K562 (cell line): ENCODE measurements around the gene TLR6. TPM values are rescaled to one million over a fixed set of nuclear protein-coding genes. Genes with fewer than 3 reads are reported as not detected.
A peak's percentile ranks its signal among the peaks of the same experiment; 100 is the strongest.

Experiments
- ATAC-seq: fragments of 200-7000 bp; cut with Tn5 transposase; 3 replicates; pipeline ENCODE4 v1.9.1; 2020; ENCODE audit warnings: moderate library complexity
- BruUV-seq: library from RNA; stranded (reverse); fragments of 400-500 nt; replicated peaks from 2 replicates; lab custom pipeline; 2021; lab: Mats Ljungman, UMichigan
- CTCF ChIA-PET: fragments of 300-600 bp; formaldehyde crosslinking; extraction: SDS; loops from one replicate; lab custom pipeline; 2021; ENCODE audit warnings: low intra/inter-chr PET ratio; lab: Yijun Ruan, JAX
- POLR2A ChIA-PET: fragments of 300-600, 350-650 bp; sonication (Branson Sonifier 250); formaldehyde crosslinking; extraction: SDS; loops from one replicate; lab custom pipeline; 2021; ENCODE audit warnings: antibody characterized with exemption, inconsistent platforms; lab: Yijun Ruan, JAX
- DNase-seq, 4 experiments: peaks; one replicate each; pipeline versions ENCODE4 v3.0.0 to v3.0.0-alpha.2; 2011 to 2018; ENCODE audit warnings: low spot score in 3 of 4, mixed read lengths in 3 of 4; ENCODE audit errors: extremely low read depth in 1 of 4
- FAIRE-seq: peaks from 2 replicates; lab custom pipeline; 2011; peaks lifted over from hg19 to GRCh38; lab: Jason Lieb, UNC
- H2AFZ ChIP-seq: 2 replicates; pipeline ENCODE4 v1.6.0; 2011; ENCODE audit warnings: low read depth, low read length, control low read depth, inconsistent platforms
- H3K27ac ChIP-seq: fragments of 200-600 bp; 3 replicates; pipeline ENCODE4 v1.8.0; 2011; ENCODE audit warnings: low read depth, mild to moderate bottlenecking, control low read depth, inconsistent platforms, low read length, moderate library complexity, mixed read lengths; ENCODE audit errors: extremely low read depth
- H3K27me3 ChIP-seq, 2 experiments: fragments of 300-600 bp in 1 of 2; 2 replicates in 1 of 2; 3 replicates in 1 of 2; pipeline versions ENCODE4 v1.6.0 to v1.8.0; 2011; ENCODE audit warnings: inconsistent platforms in 2 of 2, low read length in 2 of 2, mild to moderate bottlenecking in 1 of 2, mixed read lengths in 1 of 2, moderate library complexity in 1 of 2; ENCODE audit not compliant: control insufficient read depth in 2 of 2, insufficient read depth in 2 of 2
- H3K36me3 ChIP-seq: fragments of 300-600 bp; 3 replicates; pipeline ENCODE4 v1.8.0; 2011; ENCODE audit warnings: mild to moderate bottlenecking, low read length, inconsistent platforms; ENCODE audit not compliant: control insufficient read depth, insufficient read depth
- H3K4me1 ChIP-seq, 2 experiments: fragments of 200-600 bp in 1 of 2; replicated peaks in 1 of 2; 2 replicates in 1 of 2; 3 replicates in 1 of 2; pipeline versions ENCODE4 v1.5.1 to v1.8.0; 2011; ENCODE audit warnings: inconsistent platforms in 2 of 2, low read length in 2 of 2, mild to moderate bottlenecking in 1 of 2, mixed read lengths in 1 of 2, moderate library complexity in 1 of 2; ENCODE audit not compliant: control insufficient read depth in 2 of 2, insufficient read depth in 2 of 2
- H3K4me2 ChIP-seq: 2 replicates; pipeline ENCODE4 v1.6.1; 2011; ENCODE audit warnings: low read length, control low read depth, inconsistent platforms, mixed read lengths; ENCODE audit not compliant: insufficient read depth
- H3K4me3 ChIP-seq: fragments of 200-600 bp; sonication (generic), shearing (Covaris generic); 2 replicates; pipeline ENCODE4 v1.5.1; 2016; ENCODE audit warnings: control low read depth, inconsistent platforms
- H3K79me2 ChIP-seq: fragments of 200-600 bp; 3 replicates; pipeline ENCODE4 v1.8.0; 2011; ENCODE audit warnings: low read length, inconsistent platforms; ENCODE audit not compliant: control insufficient read depth, insufficient read depth
- H3K9ac ChIP-seq, 2 experiments: 2 replicates each; pipeline versions ENCODE4 v1.6.0 to v1.6.1; 2011; ENCODE audit warnings: low read depth in 2 of 2, low read length in 2 of 2, control low read depth in 1 of 2, inconsistent platforms in 1 of 2, mild to moderate bottlenecking in 1 of 2, mixed read lengths in 1 of 2; ENCODE audit not compliant: insufficient read depth in 1 of 2
- H3K9me1 ChIP-seq: one replicate; pipeline ENCODE4 v1.6.0; 2011; ENCODE audit warnings: inconsistent platforms, mild to moderate bottlenecking, low read length, moderate library complexity; ENCODE audit not compliant: control insufficient read depth, insufficient read depth
- H3K9me3 ChIP-seq: replicated peaks from 2 replicates; pipeline ENCODE4 v1.5.1; 2011; ENCODE audit warnings: low read depth, low read length, inconsistent platforms; ENCODE audit not compliant: control insufficient read depth, insufficient read depth
- H4K20me1 ChIP-seq: replicated peaks from 2 replicates; pipeline ENCODE4 v1.6.1; 2011; ENCODE audit warnings: low read length, inconsistent platforms, mixed read lengths; ENCODE audit not compliant: control insufficient read depth, insufficient read depth
- JUND ChIP-seq, 2 experiments: IDR thresholded peaks; 2 replicates in 1 of 2; 3 replicates in 1 of 2; pipeline ENCODE4 v1.6.1; 2011; ENCODE audit warnings: borderline replicate concordance in 2 of 2, low read depth in 2 of 2, low read length in 2 of 2, improper control_type of control experiment in 1 of 2, missing biosample characterization in 1 of 2, missing genetic modification characterization in 1 of 2, missing genetic modification reagents in 1 of 2
- MAX ChIP-seq: sonication (generic); formaldehyde crosslinking; IDR thresholded peaks from 2 replicates; pipeline ENCODE4 v1.9.0; 2022; ENCODE audit warnings: mild to moderate bottlenecking, missing genetic modification reagents
- NELFE ChIP-seq: IDR thresholded peaks from 2 replicates; pipeline ENCODE4 v1.6.1; 2011; ENCODE audit warnings: mild to moderate bottlenecking; ENCODE audit not compliant: insufficient read depth, insufficient read length
- SMARCC2 ChIP-seq: fragments of 450-650 bp; IDR thresholded peaks from 2 replicates; pipeline ENCODE4 v1.6.1; 2017; ENCODE audit warnings: antibody characterized with exemption, moderate library complexity, mild to moderate bottlenecking, low read depth
- ZNF316 ChIP-seq: fragments of 450-650 bp; IDR thresholded peaks from 2 replicates; pipeline ENCODE4 v1.6.1; 2016
- ZNF592 ChIP-seq: fragments of 450-650 bp; IDR thresholded peaks from 2 replicates; pipeline ENCODE4 v1.6.1; 2017; ENCODE audit warnings: antibody characterized with exemption, mild to moderate bottlenecking
- WGBS: fragments of 100-300 bp; shearing (Covaris generic); methylation state at CpG from one replicate; pipeline ENCODE4 v1.1.6; 2016; ENCODE audit warnings: low coverage, mixed read lengths; ENCODE audit not compliant: insufficient coverage; ENCODE audit errors: missing lambda C conversion rate; 5-methylcytosine and 5-hydroxymethylcytosine counted together
- in situ Hi-C: fragments of 300-500 bp; cut with MboI; formaldehyde crosslinking; loops from 4 replicates; pipeline ENCODE4 v1.15.0; 2018; ENCODE audit warnings: inconsistent platforms, mixed read lengths
- intact Hi-C: fragments of 100-400 bp; cut with micrococcal nuclease; formaldehyde crosslinking; loops from 2 replicates; pipeline ENCODE4 v1.14.2; 2022
- polyA plus RNA-seq, 8 experiments: library from polyadenylated mRNA; depleted of rRNA in 4 of 8; stranded (reverse) in 5 of 8; unstranded in 3 of 8; fragments of >200 nt; fragmentation: Nextera tagmentation in 2 of 8; fragmentation: Illumina TruSeq in 1 of 8; extraction: Ambion mirVana in 2 of 8; extraction: Trizol in 1 of 8; gene quantifications; 2 replicates each; pipeline versions ENCODE4 v1.2.1 to v1.2.3, GENCODE V29; 2011 to 2014; ENCODE audit warnings: inconsistent platforms in 1 of 8, missing spikeins in 1 of 8
- total RNA-seq, 7 experiments: library from RNA; depleted of rRNA in 6 of 7; stranded (reverse); fragments of >200 nt in 6 of 7; fragmentation: Illumina TruSeq in 2 of 7; extraction: Trizol in 2 of 7; gene quantifications; 2 replicates each; pipeline versions ENCODE4 v1.2.1 to v1.2.3, GENCODE V29; 2011 to 2021; ENCODE audit warnings: low replicate concordance in 1 of 7

Gene TLR6
- total and polyA plus RNA-seq, 9 of the 15 experiments (the other 6 are each of a cell fraction or from before 2014, with no cell fraction given): 0.08 to 1.9 (median 0.91) TPM

GRCh38 chr4:38872620-38873019 lies 16.0 kb upstream of the TLR6 start:
- Histone ChIP-seq H3K9me1 (no peaks in the 10 kb centered on the region), H3K27ac (peak overlapping the region; percentile 30; the same call in 2 of the 3 replicates), H3K79me2 (peaks cover 8% of the 10 kb centered on the region; the same call in 1 of the 3 replicates), H3K4me1 (peaks cover 10 to 24% of the 10 kb centered on the region in 2 experiments; a peak in 4 of 5 replicates), H4K20me1 (0 out of 2 replicates have a peak, but pooled peaks cover 3% of the 10 kb centered on the region), H2AFZ (peak overlapping the region; percentile 66), H3K36me3 (no peaks in the 10 kb centered on the region; the same call in 2 of the 3 replicates), H3K4me3 (no peak overlapping the region), H3K9me3 (no peaks in the 10 kb centered on the region), H3K27me3 (no peaks in the 10 kb centered on the region), H3K9ac (0 out of 4 replicates have a peak overlapping the region, but pooled peaks of 1 of the 2 experiments have one; percentile 12), H3K4me2 (peak overlapping the region; percentile 40)
- DNase-seq (peak in 2 of 4 experiments; percentile 21 to 42), FAIRE-seq (peak; percentile 44), ATAC-seq (peak; percentile 56)
- intact Hi-C loops (no loop called here), in situ Hi-C loops (no loop called here)
- no TSS peak for BruUV-seq
- CTCF ChIA-PET: no interaction called here
- POLR2A ChIA-PET: interaction anchor here (1.4 to 2.5 kb wide), 3 partner anchors 12 to 263 kb away, joined by 5 to 11 read pairs (median 8); partner anchors contain the start of gene TLR6
- WGBS: 25% methylated on average over 5 of the region's 5 CpGs
- TF ChIP-seq MAX (CRISPR knock-in tag) (no peak), SMARCC2 (no peak), JUND (IDR thresholded peaks at IDR 0.05; ENCODE audit: borderline replicate concordance, low read depth, low read length) (peak; percentile 34; the same call in 1 of the 2 replicates), JUND (tag; IDR thresholded peaks at IDR 0.05; ENCODE audit: borderline replicate concordance, low read depth, low read length) (peak; percentile 40; the same call in 1 of the 3 replicates), NELFE (no peak), ZNF316 (0 out of 2 replicates have a peak, but pooled peaks have one; percentile 32), ZNF592 (0 out of 2 replicates have a peak, but pooled peaks have one; percentile 33)
